K562 (cell line): ENCODE measurements around the gene AKT1S1. TPM values are rescaled to one million over a fixed set of nuclear protein-coding genes. Genes with fewer than 3 reads are reported as not detected.

Experiments used
- microRNA-seq: library from miRNA; unstranded; fragments of <30 nt; microRNA quantifications from one replicate; pipeline ENCODE4, GENCODE V29; 2018; ENCODE audit warnings: borderline microRNAs expressed
- polyA plus RNA-seq, 8 experiments: library from polyadenylated mRNA; depleted of rRNA in 4 of 8; stranded (reverse) in 5 of 8; unstranded in 3 of 8; fragments of >200 nt; fragmentation: Nextera tagmentation in 2 of 8; fragmentation: Illumina TruSeq in 1 of 8; extraction: Ambion mirVana in 2 of 8; extraction: Trizol in 1 of 8; gene quantifications; 2 replicates each; pipeline versions ENCODE4 v1.2.1 to v1.2.3, GENCODE V29; 2011 to 2014; ENCODE audit warnings: inconsistent platforms in 1 of 8, missing spikeins in 1 of 8
- small RNA-seq: library from RNA; depleted of rRNA; stranded (forward); fragments of <200 nt; gene quantifications from one replicate; pipeline ENCODE3, GENCODE V24; 2014
- total RNA-seq, 7 experiments: library from RNA; depleted of rRNA in 6 of 7; stranded (reverse); fragments of >200 nt in 6 of 7; fragmentation: Illumina TruSeq in 2 of 7; extraction: Trizol in 2 of 7; gene quantifications; 2 replicates each; pipeline versions ENCODE4 v1.2.1 to v1.2.3, GENCODE V29; 2011 to 2021; ENCODE audit warnings: low replicate concordance in 1 of 7

Gene AKT1S1
- total and polyA plus RNA-seq, 9 of the 15 experiments (the other 6 are each of a cell fraction or from before 2014, with no cell fraction given), result 1.2 to 50.3 (median 17.1) TPM

Small RNA genes within 50 kb of the gene (microRNA-seq; reads per million reads assigned to microRNA genes)
- 1.4 reads per million, percentile 16 among the genes with 10 or more reads in this experiment for gene MIR4749
- not detected for gene MIR4750
- not detected for gene MIR6800

Small RNA genes within 50 kb of the gene (small RNA-seq; reads per million reads assigned to genes)
- not detected for gene MIR4749

Other genes with a start within 250 kb of the AKT1S1 start
Only the 7 nearest of the 20 such genes appear.
- gene MED25, start 59.1 kb downstream of the AKT1S1 start, total RNA-seq (2014; rRNA removed), result 19.3 and 30.1 TPM in 2 replicates
- 15.7 and 17.1 TPM in 2 replicates for gene MED25, start 59.1 kb downstream of the AKT1S1 start, total RNA-seq (2014; rRNA removed; fragmentation: Illumina TruSeq; extraction: Trizol)
- gene MED25, start 59.1 kb downstream of the AKT1S1 start, total RNA-seq (2015; rRNA removed; fragmentation: Illumina TruSeq; extraction: Trizol), result 14.5 and 16.0 TPM in 2 replicates
- gene MED25, start 59.1 kb downstream of the AKT1S1 start, total RNA-seq (2021), result 83.5 and 93.9 TPM in 2 replicates
- 23.0 and 31.0 TPM in 2 replicates for gene MED25, start 59.1 kb downstream of the AKT1S1 start, polyA plus RNA-seq (2011; rRNA removed)
- gene MED25, start 59.1 kb downstream of the AKT1S1 start, polyA plus RNA-seq (2014; fragmentation: Illumina TruSeq; extraction: Trizol), result 56.7 and 72.9 TPM in 2 replicates
- gene MED25, start 59.1 kb downstream of the AKT1S1 start, polyA plus RNA-seq (2014; fragmentation: Nextera tagmentation; extraction: Ambion mirVana), result 1 to 10 TPM; 4.1 to 4.4 TPM
- 37.8 and 40.3 TPM in 2 replicates for gene MED25, start 59.1 kb downstream of the AKT1S1 start, polyA plus RNA-seq (2014; rRNA removed)
- gene PTOV1, start 26.2 kb downstream of the AKT1S1 start, total RNA-seq (2014; rRNA removed), result 61.3 and 79.5 TPM in 2 replicates
- 14.0 and 23.3 TPM in 2 replicates for gene PTOV1, start 26.2 kb downstream of the AKT1S1 start, total RNA-seq (2014; rRNA removed; fragmentation: Illumina TruSeq; extraction: Trizol)
- gene PTOV1, start 26.2 kb downstream of the AKT1S1 start, total RNA-seq (2015; rRNA removed; fragmentation: Illumina TruSeq; extraction: Trizol), result 43.5 and 44.6 TPM in 2 replicates
- 156 and 169 TPM in 2 replicates for gene PTOV1, start 26.2 kb downstream of the AKT1S1 start, total RNA-seq (2021)
- gene PTOV1, start 26.2 kb downstream of the AKT1S1 start, polyA plus RNA-seq (2011; rRNA removed), result 33.0 and 58.6 TPM in 2 replicates
- 61.7 and 81.3 TPM in 2 replicates for gene PTOV1, start 26.2 kb downstream of the AKT1S1 start, polyA plus RNA-seq (2014; fragmentation: Illumina TruSeq; extraction: Trizol)
- gene PTOV1, start 26.2 kb downstream of the AKT1S1 start, polyA plus RNA-seq (2014; fragmentation: Nextera tagmentation; extraction: Ambion mirVana), result 1 to 10 TPM; 4.9 to 9.3 TPM
- gene PTOV1, start 26.2 kb downstream of the AKT1S1 start, polyA plus RNA-seq (2014; rRNA removed), result 68.1 and 75.0 TPM in 2 replicates
- gene PNKP, start 9.8 kb downstream of the AKT1S1 start, total RNA-seq (2014; rRNA removed), result 56.0 and 59.3 TPM in 2 replicates
- 12.3 and 18.1 TPM in 2 replicates for gene PNKP, start 9.8 kb downstream of the AKT1S1 start, total RNA-seq (2014; rRNA removed; fragmentation: Illumina TruSeq; extraction: Trizol)
- gene PNKP, start 9.8 kb downstream of the AKT1S1 start, total RNA-seq (2015; rRNA removed; fragmentation: Illumina TruSeq; extraction: Trizol), result 25.3 and 29.4 TPM in 2 replicates
- 84.9 and 85.4 TPM in 2 replicates for gene PNKP, start 9.8 kb downstream of the AKT1S1 start, total RNA-seq (2021)
- 13.7 and 21.3 TPM in 2 replicates for gene PNKP, start 9.8 kb downstream of the AKT1S1 start, polyA plus RNA-seq (2011; rRNA removed)
- 26.7 and 30.0 TPM in 2 replicates for gene PNKP, start 9.8 kb downstream of the AKT1S1 start, polyA plus RNA-seq (2014; fragmentation: Illumina TruSeq; extraction: Trizol)
- gene PNKP, start 9.8 kb downstream of the AKT1S1 start, polyA plus RNA-seq (2014; fragmentation: Nextera tagmentation; extraction: Ambion mirVana), result 1 to 10 TPM; 2.8 to 3.1 TPM
- gene PNKP, start 9.8 kb downstream of the AKT1S1 start, polyA plus RNA-seq (2014; rRNA removed), result 64.0 and 71.3 TPM in 2 replicates
- 3.8 and 6.8 TPM in 2 replicates for gene TBC1D17, start 347 bp upstream of the AKT1S1 start, total RNA-seq (2014; rRNA removed)
- gene TBC1D17, start 347 bp upstream of the AKT1S1 start, total RNA-seq (2014; rRNA removed; fragmentation: Illumina TruSeq; extraction: Trizol), result 2.6 and 3.2 TPM in 2 replicates
- gene TBC1D17, start 347 bp upstream of the AKT1S1 start, total RNA-seq (2015; rRNA removed; fragmentation: Illumina TruSeq; extraction: Trizol), result 2.4 and 3.5 TPM in 2 replicates
- 14.2 and 16.0 TPM in 2 replicates for gene TBC1D17, start 347 bp upstream of the AKT1S1 start, total RNA-seq (2021)
- gene TBC1D17, start 347 bp upstream of the AKT1S1 start, polyA plus RNA-seq (2011; rRNA removed), result 7.4 and 10.5 TPM in 2 replicates
- gene TBC1D17, start 347 bp upstream of the AKT1S1 start, polyA plus RNA-seq (2014; fragmentation: Illumina TruSeq; extraction: Trizol), result 8.7 and 11.7 TPM in 2 replicates
- under 1 TPM; 0.42 to 0.46 TPM for gene TBC1D17, start 347 bp upstream of the AKT1S1 start, polyA plus RNA-seq (2014; fragmentation: Nextera tagmentation; extraction: Ambion mirVana)
- 14.7 and 18.2 TPM in 2 replicates for gene TBC1D17, start 347 bp upstream of the AKT1S1 start, polyA plus RNA-seq (2014; rRNA removed)
- 0.90 and 0.95 TPM in 2 replicates for gene IL4I1, start 19.5 kb upstream of the AKT1S1 start, total RNA-seq (2014; rRNA removed)
- 0.33 TPM in 1 of 2 replicates, not detected in the other for gene IL4I1, start 19.5 kb upstream of the AKT1S1 start, total RNA-seq (2014; rRNA removed; fragmentation: Illumina TruSeq; extraction: Trizol)
- gene IL4I1, start 19.5 kb upstream of the AKT1S1 start, total RNA-seq (2015; rRNA removed; fragmentation: Illumina TruSeq; extraction: Trizol), result 0.19 and 0.43 TPM in 2 replicates
- 0.55 and 0.76 TPM in 2 replicates for gene IL4I1, start 19.5 kb upstream of the AKT1S1 start, total RNA-seq (2021)
- 0.06 and 0.31 TPM in 2 replicates for gene IL4I1, start 19.5 kb upstream of the AKT1S1 start, polyA plus RNA-seq (2011; rRNA removed)
- gene IL4I1, start 19.5 kb upstream of the AKT1S1 start, polyA plus RNA-seq (2014; fragmentation: Illumina TruSeq; extraction: Trizol), result 0.15 TPM in 1 of 2 replicates, not detected in the other
- gene IL4I1, start 19.5 kb upstream of the AKT1S1 start, polyA plus RNA-seq (2014; fragmentation: Nextera tagmentation; extraction: Ambion mirVana), result under 1 TPM in 1 of 2 experiments, not detected in 1; 0.13 TPM
- gene IL4I1, start 19.5 kb upstream of the AKT1S1 start, polyA plus RNA-seq (2014; rRNA removed), result 0.09 and 0.44 TPM in 2 replicates
- 20.5 and 21.7 TPM in 2 replicates for gene ATF5, start 51.9 kb upstream of the AKT1S1 start, total RNA-seq (2014; rRNA removed)
- gene ATF5, start 51.9 kb upstream of the AKT1S1 start, total RNA-seq (2014; rRNA removed; fragmentation: Illumina TruSeq; extraction: Trizol), result 10.8 and 11.1 TPM in 2 replicates
- 11.1 and 13.0 TPM in 2 replicates for gene ATF5, start 51.9 kb upstream of the AKT1S1 start, total RNA-seq (2015; rRNA removed; fragmentation: Illumina TruSeq; extraction: Trizol)
- 52.4 and 57.6 TPM in 2 replicates for gene ATF5, start 51.9 kb upstream of the AKT1S1 start, total RNA-seq (2021)
- 3.0 and 5.9 TPM in 2 replicates for gene ATF5, start 51.9 kb upstream of the AKT1S1 start, polyA plus RNA-seq (2011; rRNA removed)
- 30.7 and 53.3 TPM in 2 replicates for gene ATF5, start 51.9 kb upstream of the AKT1S1 start, polyA plus RNA-seq (2014; fragmentation: Illumina TruSeq; extraction: Trizol)
- gene ATF5, start 51.9 kb upstream of the AKT1S1 start, polyA plus RNA-seq (2014; fragmentation: Nextera tagmentation; extraction: Ambion mirVana), result 1 to 10 TPM; 3.8 to 5.2 TPM
- 39.6 and 42.8 TPM in 2 replicates for gene ATF5, start 51.9 kb upstream of the AKT1S1 start, polyA plus RNA-seq (2014; rRNA removed)
- 78.5 and 101 TPM in 2 replicates for gene NUP62, start 52.1 kb upstream of the AKT1S1 start, total RNA-seq (2014; rRNA removed)
- gene NUP62, start 52.1 kb upstream of the AKT1S1 start, total RNA-seq (2014; rRNA removed; fragmentation: Illumina TruSeq; extraction: Trizol), result 49.1 and 51.3 TPM in 2 replicates
- gene NUP62, start 52.1 kb upstream of the AKT1S1 start, total RNA-seq (2015; rRNA removed; fragmentation: Illumina TruSeq; extraction: Trizol), result 68.0 and 70.2 TPM in 2 replicates
- 109 and 118 TPM in 2 replicates for gene NUP62, start 52.1 kb upstream of the AKT1S1 start, total RNA-seq (2021)
- gene NUP62, start 52.1 kb upstream of the AKT1S1 start, polyA plus RNA-seq (2011; rRNA removed), result 20.8 and 27.4 TPM in 2 replicates
- gene NUP62, start 52.1 kb upstream of the AKT1S1 start, polyA plus RNA-seq (2014; fragmentation: Illumina TruSeq; extraction: Trizol), result 89.2 and 102 TPM in 2 replicates
- 10 to 100 TPM; 16.9 to 20.7 TPM for gene NUP62, start 52.1 kb upstream of the AKT1S1 start, polyA plus RNA-seq (2014; fragmentation: Nextera tagmentation; extraction: Ambion mirVana)
- 66.0 and 71.8 TPM in 2 replicates for gene NUP62, start 52.1 kb upstream of the AKT1S1 start, polyA plus RNA-seq (2014; rRNA removed)